SK-N-SH (cell line): Measurements from ENCODE around the gene NTRK3. TPM values are rescaled to one million over a fixed set of nuclear protein-coding genes. Genes with fewer than 3 reads are reported as not detected.

Experiments used
- CTCF ChIA-PET: fragments of 300-600, 350-600 bp; formaldehyde crosslinking; extraction: SDS; loops from one replicate; lab custom pipeline; 2021; lab: Yijun Ruan, JAX
- POLR2A ChIA-PET: fragments of 350-600 bp; sonication (Branson Sonifier 250); formaldehyde crosslinking; extraction: SDS; loops from one replicate; lab custom pipeline; 2020; ENCODE audit warnings: antibody characterized with exemption, inconsistent platforms; lab: Yijun Ruan, JAX
- DNase-seq: peaks from one replicate; pipeline ENCODE4 v3.0.0; 2012
- H2AFZ ChIP-seq: fragments of 200-600 bp; sonication (generic); 2 replicates; pipeline ENCODE4 v1.8.1; 2016; ENCODE audit warnings: antibody characterized with exemption, mild to moderate bottlenecking, low read depth
- H3F3A ChIP-seq: fragments of 200-600 bp; sonication (generic); replicated peaks from 2 replicates; pipeline ENCODE3; 2016; ENCODE audit warnings: antibody characterized with exemption, mild to moderate bottlenecking; ENCODE audit not compliant: insufficient read depth
- H3K27ac ChIP-seq, 2 experiments: fragments of 200-500 bp in 1 of 2; fragments of 200-600 bp in 1 of 2; sonication (Bioruptor generic) in 1 of 2; sonication (generic), shearing (Covaris generic) in 1 of 2; 2 replicates each; pipeline versions ENCODE4 v1.5.1 to v1.6.1; 2014 to 2016; ENCODE audit warnings: low read depth in 2 of 2, inconsistent platforms in 1 of 2, low read length in 1 of 2, mild to moderate bottlenecking in 1 of 2, mixed read lengths in 1 of 2
- H3K27me3 ChIP-seq: fragments of 200-600 bp; sonication (generic), shearing (Covaris generic); 2 replicates; pipeline ENCODE4 v1.6.1; 2016; ENCODE audit warnings: mixed run types; ENCODE audit not compliant: insufficient read depth
- H3K36me3 ChIP-seq, 2 experiments: fragments of 200-500 bp in 1 of 2; fragments of 200-600 bp in 1 of 2; sonication (Bioruptor generic) in 1 of 2; sonication (generic) in 1 of 2; replicated peaks in 1 of 2; 2 replicates each; pipeline versions ENCODE3 to v1.5.1; 2014 to 2016; ENCODE audit warnings: low read length in 1 of 2, mild to moderate bottlenecking in 1 of 2; ENCODE audit not compliant: insufficient read depth in 2 of 2, control insufficient read depth in 1 of 2
- H3K4me1 ChIP-seq, 2 experiments: fragments of 200-500 bp in 1 of 2; fragments of 200-600 bp in 1 of 2; sonication (Bioruptor generic) in 1 of 2; sonication (generic), shearing (Covaris generic) in 1 of 2; 2 replicates each; pipeline versions ENCODE4 v1.5.1 to v1.6.1; 2014 to 2016; ENCODE audit warnings: low read depth in 1 of 2, low read length in 1 of 2, mixed run types in 1 of 2; ENCODE audit not compliant: insufficient read depth in 2 of 2, control insufficient read depth in 1 of 2
- H3K4me2 ChIP-seq: fragments of 200-600 bp; sonication (generic), shearing (Covaris generic); 2 replicates; pipeline ENCODE4 v1.6.1; 2017; ENCODE audit warnings: mixed run types
- H3K4me3 ChIP-seq, 2 experiments: fragments of 200-500 bp in 1 of 2; fragments of 200-600 bp in 1 of 2; sonication (Bioruptor generic) in 1 of 2; sonication (generic), shearing (Covaris generic) in 1 of 2; 2 replicates each; pipeline versions ENCODE4 v1.5.1 to v1.8.1; 2014 to 2016; ENCODE audit warnings: low read depth in 2 of 2, inconsistent platforms in 1 of 2, low read length in 1 of 2, mild to moderate bottlenecking in 1 of 2, mixed read lengths in 1 of 2, moderate library complexity in 1 of 2
- H3K79me2 ChIP-seq: fragments of 200-600 bp; sonication (generic); 2 replicates; pipeline ENCODE4 v1.8.1; 2017; ENCODE audit warnings: mild to moderate bottlenecking; ENCODE audit not compliant: insufficient read depth
- H3K9ac ChIP-seq: fragments of 200-600 bp; sonication (generic); 2 replicates; pipeline ENCODE4 v1.6.1; 2017; ENCODE audit warnings: mixed run types
- H3K9me2 ChIP-seq: fragments of 200-600 bp; sonication (generic); 2 replicates; pipeline ENCODE4 v1.6.1; 2017; ENCODE audit warnings: mixed run types
- H3K9me3 ChIP-seq: fragments of 200-600 bp; sonication (generic); 2 replicates; pipeline ENCODE4 v1.6.1; 2017; ENCODE audit warnings: mixed run types, mild to moderate bottlenecking, moderate library complexity
- H4K20me1 ChIP-seq: fragments of 200-600 bp; sonication (generic); 2 replicates; pipeline ENCODE4 v1.6.1; 2017; ENCODE audit warnings: mild to moderate bottlenecking, mixed run types; ENCODE audit not compliant: insufficient read depth
- CTCF ChIP-seq: fragments of 200-600 bp; sonication (generic); IDR thresholded peaks from 2 replicates; pipeline ENCODE4 v1.6.1; 2017; ENCODE audit warnings: antibody characterized with exemption, mild to moderate bottlenecking, moderate library complexity
- EP300 ChIP-seq, 2 experiments: IDR thresholded peaks; 2 replicates each; pipeline versions ENCODE4 v1.4.0 to v1.6.1; 2012; ENCODE audit warnings: borderline replicate concordance in 1 of 2, low read depth in 1 of 2, low read length in 1 of 2
- FOSL2 ChIP-seq: IDR thresholded peaks from 2 replicates; pipeline ENCODE4 v1.4.0; 2012; ENCODE audit warnings: low read depth, mild to moderate bottlenecking, moderate library complexity, borderline replicate concordance
- FOXJ3 ChIP-seq: sonication (generic); formaldehyde crosslinking; IDR thresholded peaks from 2 replicates; pipeline ENCODE4 v1.5.1; 2020; ENCODE audit warnings: mild to moderate bottlenecking, missing genetic modification reagents
- GABPA ChIP-seq: IDR thresholded peaks from 2 replicates; pipeline ENCODE4 v1.4.0; 2012; ENCODE audit warnings: low read depth, mild to moderate bottlenecking
- GATA2 ChIP-seq: sonication (generic); formaldehyde crosslinking; IDR thresholded peaks from 2 replicates; pipeline ENCODE4 v1.5.0; 2020; ENCODE audit warnings: mild to moderate bottlenecking, missing genetic modification reagents
- JUND ChIP-seq: IDR thresholded peaks from 2 replicates; pipeline ENCODE4 v1.4.0; 2012
- MEF2A ChIP-seq: IDR thresholded peaks from 2 replicates; pipeline ENCODE4 v1.4.0; 2012; ENCODE audit warnings: low read depth, borderline replicate concordance
- MXI1 ChIP-seq: IDR thresholded peaks from 2 replicates; pipeline ENCODE4 v1.6.1; 2012; ENCODE audit warnings: mild to moderate bottlenecking, low read depth, low read length, improper control_type of control experiment
- NFIC ChIP-seq: IDR thresholded peaks from 2 replicates; pipeline ENCODE4 v1.4.0; 2012; ENCODE audit warnings: borderline replicate concordance
- POLR2AphosphoS5 ChIP-seq: IDR thresholded peaks from 2 replicates; pipeline ENCODE4 v1.6.1; 2012; ENCODE audit warnings: low read depth, low read length
- RCOR1 ChIP-seq: fragments of 150-350 bp; IDR thresholded peaks from 2 replicates; pipeline ENCODE4 v1.6.1; 2017; ENCODE audit warnings: antibody characterized with exemption, low read length
- RFX5 ChIP-seq: IDR thresholded peaks from 2 replicates; pipeline ENCODE4 v1.6.1; 2012; ENCODE audit warnings: mild to moderate bottlenecking, improper control_type of control experiment, low read length
- SIN3A ChIP-seq: IDR thresholded peaks from 2 replicates; pipeline ENCODE4 v1.6.1; 2012; ENCODE audit warnings: low read depth, mild to moderate bottlenecking, low read length, moderate library complexity, borderline replicate concordance
- TEAD4 ChIP-seq: IDR thresholded peaks from 2 replicates; pipeline ENCODE4 v1.4.0; 2012; ENCODE audit warnings: mild to moderate bottlenecking, borderline replicate concordance; ENCODE audit not compliant: insufficient read depth
- USF2 ChIP-seq: fragments of 150-350 bp; IDR thresholded peaks from 2 replicates; pipeline ENCODE4 v1.6.1; 2017; ENCODE audit warnings: antibody characterized with exemption, low read length, low read depth, borderline replicate concordance
- YY1 ChIP-seq: IDR thresholded peaks from 2 replicates; pipeline ENCODE4 v1.4.0; 2012; ENCODE audit warnings: low read depth, mild to moderate bottlenecking
- ZBTB33 ChIP-seq: IDR thresholded peaks from 2 replicates; pipeline ENCODE4 v1.4.0; 2012; ENCODE audit warnings: low read depth, borderline replicate concordance
- WGBS: methylation state at CpG from one replicate; pipeline ENCODE4 v1.1.6; 2017; ENCODE audit warnings: low lambda C conversion rate; 5-methylcytosine and 5-hydroxymethylcytosine counted together
- polyA plus RNA-seq, 3 experiments: library from polyadenylated mRNA; depleted of rRNA; stranded (reverse); fragments of >200 nt; gene quantifications; 2 replicates each; pipeline ENCODE4 v1.2.3, GENCODE V29; 2012

Gene NTRK3
- polyA plus RNA-seq, 1 of the 3 experiments (the other 2 are of a cell fraction): 2.6 TPM

- POLR2A ChIA-PET: no interaction called here
- H3K4me2 ChIP-seq: no peak overlapping the region
- DNase-seq: no peak
Measured at GRCh38 chr15:88234711-88235110, 21.8 kb downstream of the NTRK3 start.

GRCh38 chr15:88233921-88234320, 22.6 kb downstream of the NTRK3 start:
- Histone ChIP-seq H3K4me1 (no peaks in the 10 kb centered on the region), H3K9ac (no peak overlapping the region), H3F3A (no peaks in the 10 kb centered on the region), H3K9me3 (no peaks in the 10 kb centered on the region), H4K20me1 (no peaks in the 10 kb centered on the region), H2AFZ (no peak overlapping the region), H3K36me3 (no peaks in the 10 kb centered on the region), H3K27ac (no peak overlapping the region), H3K27me3 (no peaks in the 10 kb centered on the region), H3K4me3 (no peak overlapping the region), H3K9me2 (no peaks in the 10 kb centered on the region), H3K79me2 (no peaks in the 10 kb centered on the region), H3K4me2 (no peak overlapping the region)
- POLR2A ChIA-PET: no interaction called here
- TF ChIP-seq RFX5: no peak
- TF ChIP-seq FOXJ3 (CRISPR knock-in tag): no peak
- TF ChIP-seq FOSL2: no peak
- no peak for TF ChIP-seq NFIC
- no peak for TF ChIP-seq MXI1
- TF ChIP-seq SIN3A: no peak
- TF ChIP-seq ZBTB33: no peak
- no peak for TF ChIP-seq GABPA
- TF ChIP-seq GATA2 (CRISPR knock-in tag): no peak
- TF ChIP-seq CTCF: no peak
- no peak for TF ChIP-seq POLR2AphosphoS5
- no peak for TF ChIP-seq TEAD4
- no peak for DNase-seq
- CTCF ChIA-PET: interaction anchor here (1.2 to 2.9 kb wide), 2 partner anchors 9 to 12 kb away, joined by 3 to 17 read pairs; no protein-coding TSS in a partner anchor
- 37% methylated on average over 9 of the region's 9 CpGs for WGBS

More at GRCh38 chr15:88234711-88235110, 21.8 kb downstream of the NTRK3 start:
- H3K27me3 ChIP-seq: no peaks in the 10 kb centered on the region
- H3K79me2 ChIP-seq: no peaks in the 10 kb centered on the region
- no peak overlapping the region for H3K4me3 ChIP-seq
- H3K9me2 ChIP-seq: no peaks in the 10 kb centered on the region
- H2AFZ ChIP-seq: no peak overlapping the region
- H3F3A ChIP-seq: no peaks in the 10 kb centered on the region
- H3K4me1 ChIP-seq: no peaks in the 10 kb centered on the region
- H3K9ac ChIP-seq: no peak overlapping the region
- no peaks in the 10 kb centered on the region for H3K9me3 ChIP-seq
- H4K20me1 ChIP-seq: no peaks in the 10 kb centered on the region
- H3K36me3 ChIP-seq: no peaks in the 10 kb centered on the region
- 39% methylated on average over 8 of the region's 8 CpGs for WGBS
- CTCF ChIA-PET: interaction anchor here (1.2 to 2.9 kb wide), 2 partner anchors 10 to 11 kb away, joined by 3 to 17 read pairs; no protein-coding TSS in a partner anchor
- TF ChIP-seq GABPA (no peak), EP300 (IDR thresholded peaks at IDR 0.05; ENCODE audit: borderline replicate concordance in 1 of 2, low read depth in 1 of 2, low read length in 1 of 2) (no peak), JUND (no peak), RCOR1 (no peak), USF2 (no peak), YY1 (no peak), MEF2A (no peak), NFIC (no peak)
- H3K27ac ChIP-seq: no peak overlapping the region
